IPS-15b (cell line): ENCODE measurements around the gene RIMKLB.
"Not testable (repeated sequence)": the region's sequence is repeated elsewhere in the genome, so short reads cannot be mapped to it uniquely, and the experiment has no call there.

Experiments used
- H3K27me3 ChIP-seq: one replicate; pipeline ENCODE4 v1.6.1; 2013; ENCODE audit warnings: low read length; ENCODE audit not compliant: control insufficient read depth, insufficient read depth
- H3K36me3 ChIP-seq: one replicate; pipeline ENCODE4 v1.6.1; 2013; ENCODE audit warnings: low read length; ENCODE audit not compliant: control insufficient read depth, insufficient read depth
- H3K4me1 ChIP-seq: one replicate; pipeline ENCODE4 v1.6.1; 2013; ENCODE audit warnings: mild to moderate bottlenecking, low read length; ENCODE audit not compliant: control insufficient read depth, insufficient read depth
- H3K4me3 ChIP-seq: one replicate; pipeline ENCODE4 v1.5.1; 2013; ENCODE audit warnings: low read depth, low read length
- H3K9ac ChIP-seq: one replicate; pipeline ENCODE4 v1.6.1; 2013; ENCODE audit warnings: low read depth, mild to moderate bottlenecking, low read length
- H3K9me3 ChIP-seq: one replicate; pipeline ENCODE4 v1.6.1; 2013; ENCODE audit warnings: mild to moderate bottlenecking, low read length; ENCODE audit not compliant: control insufficient read depth, insufficient read depth

Gene RIMKLB

GRCh38 chr12:8742501-8742900, 44.7 kb downstream of the RIMKLB start:
- Histone ChIP-seq H3K9ac (no peak overlapping the region), H3K9me3 (no peaks in the 10 kb centered on the region), H3K27me3 (no peaks in the 10 kb centered on the region), H3K4me1 (no peaks in the 10 kb centered on the region), H3K4me3 (no peak overlapping the region), H3K36me3 (peaks cover 13% of the 10 kb centered on the region)

- not testable (repeated sequence) for H3K9ac ChIP-seq, H3K9me3 ChIP-seq, H3K4me1 ChIP-seq, H3K4me3 ChIP-seq, H3K27me3 ChIP-seq
- H3K36me3 ChIP-seq: peaks cover 13% of the 10 kb centered on the region
Observed at GRCh38 chr12:8743121-8743520, 45.3 kb downstream of the RIMKLB start.

- not testable (repeated sequence) for H3K4me1 ChIP-seq, H3K9ac ChIP-seq, H3K27me3 ChIP-seq, H3K4me3 ChIP-seq, H3K9me3 ChIP-seq
- H3K36me3 ChIP-seq: peaks cover 13% of the 10 kb centered on the region
Observed at GRCh38 chr12:8745631-8746030, 47.8 kb downstream of the RIMKLB start.

- H3K4me3 ChIP-seq: no peak overlapping the region
Observed at GRCh38 chr12:8746046-8746445, 48.3 kb downstream of the RIMKLB start.

GRCh38 chr12:8760076-8760475, 62.3 kb downstream of the RIMKLB start:
- H3K4me3 ChIP-seq, H3K4me1 ChIP-seq, H3K9ac ChIP-seq, H3K9me3 ChIP-seq, H3K27me3 ChIP-seq: not testable (repeated sequence)
- H3K36me3 ChIP-seq: peaks cover 13% of the 10 kb centered on the region

More at GRCh38 chr12:8746046-8746445, 48.3 kb downstream of the RIMKLB start:
- no peaks in the 10 kb centered on the region for H3K9me3 ChIP-seq
- no peaks in the 10 kb centered on the region for H3K27me3 ChIP-seq
- H3K4me1 ChIP-seq: no peaks in the 10 kb centered on the region
- H3K9ac ChIP-seq: no peak overlapping the region
- peaks cover 13% of the 10 kb centered on the region for H3K36me3 ChIP-seq

- H3K4me3 ChIP-seq, H3K9ac ChIP-seq, H3K4me1 ChIP-seq, H3K27me3 ChIP-seq, H3K36me3 ChIP-seq, H3K9me3 ChIP-seq: not testable (repeated sequence)
Observed at GRCh38 chr12:8762701-8763100, 64.9 kb downstream of the RIMKLB start.

- H3K27me3 ChIP-seq, H3K4me1 ChIP-seq, H3K9ac ChIP-seq, H3K36me3 ChIP-seq, H3K9me3 ChIP-seq, H3K4me3 ChIP-seq: not testable (repeated sequence)
Observed at GRCh38 chr12:8766121-8766520, 68.3 kb downstream of the RIMKLB start.

- Histone ChIP-seq H3K4me3 (no peak overlapping the region), H3K27me3 (no peaks in the 10 kb centered on the region), H3K9ac (no peak overlapping the region), H3K9me3 (no peaks in the 10 kb centered on the region), H3K4me1 (peaks cover 3% of the 10 kb centered on the region), H3K36me3 (no peaks in the 10 kb centered on the region)
Observed at GRCh38 chr12:8770499-8770898, 72.7 kb downstream of the RIMKLB start.

GRCh38 chr12:8771072-8771471, 73.3 kb downstream of the RIMKLB start:
- peaks cover 3% of the 10 kb centered on the region for H3K4me1 ChIP-seq
- H3K27me3 ChIP-seq: no peaks in the 10 kb centered on the region
- H3K9me3 ChIP-seq: no peaks in the 10 kb centered on the region
- H3K36me3 ChIP-seq: no peaks in the 10 kb centered on the region
- no peak overlapping the region for H3K9ac ChIP-seq
- H3K4me3 ChIP-seq: no peak overlapping the region

GRCh38 chr12:8773461-8773860, 75.7 kb downstream of the RIMKLB start:
- Histone ChIP-seq H3K27me3 (no peaks in the 10 kb centered on the region), H3K4me1 (peaks cover 7% of the 10 kb centered on the region), H3K9ac (no peak overlapping the region), H3K36me3 (no peaks in the 10 kb centered on the region), H3K4me3 (no peak overlapping the region), H3K9me3 (no peaks in the 10 kb centered on the region)

- H3K36me3 ChIP-seq: no peaks in the 10 kb centered on the region
- peaks cover 4% of the 10 kb centered on the region for H3K4me1 ChIP-seq
- no peak overlapping the region for H3K4me3 ChIP-seq
- no peak overlapping the region for H3K9ac ChIP-seq
- no peaks in the 10 kb centered on the region for H3K9me3 ChIP-seq
- no peaks in the 10 kb centered on the region for H3K27me3 ChIP-seq
Observed at GRCh38 chr12:8779281-8779680, 81.5 kb downstream of the RIMKLB start.

GRCh38 chr12:8779862-8780261, 82.1 kb downstream of the RIMKLB start:
- H3K27me3 ChIP-seq: no peaks in the 10 kb centered on the region
- H3K4me1 ChIP-seq: peaks cover 4% of the 10 kb centered on the region
- no peaks in the 10 kb centered on the region for H3K9me3 ChIP-seq
- no peak overlapping the region for H3K9ac ChIP-seq
- no peaks in the 10 kb centered on the region for H3K36me3 ChIP-seq
- no peak overlapping the region for H3K4me3 ChIP-seq

- Histone ChIP-seq H3K27me3 (no peaks in the 10 kb centered on the region), H3K4me1 (peaks cover 4% of the 10 kb centered on the region), H3K9ac (no peak overlapping the region), H3K4me3 (no peak overlapping the region), H3K36me3 (no peaks in the 10 kb centered on the region), H3K9me3 (no peaks in the 10 kb centered on the region)
Observed at GRCh38 chr12:8780389-8780788, 82.6 kb downstream of the RIMKLB start.
